Adrenal gland (tissue), 12 donors: ENCODE measurements around the gene CSNK2B. TPM values are rescaled to one million over a fixed set of nuclear protein-coding genes. Genes with fewer than 3 reads are reported as not detected.

Experiments
- DNase-seq, 7 donors: peaks; one replicate each; pipeline ENCODE4 v3.0.0-alpha.2; 2019 to 2020
- H3K27ac ChIP-seq, 5 donors: fragments of 200-600 bp; sonication (generic) in 4 of 5; 1 replicate in 3 of 5; 2 replicates in 2 of 5; pipeline versions ENCODE4 v1.5.1 to v1.8.0; 2016 to 2020; ENCODE audit warnings: mild to moderate bottlenecking in 1 of 5
- H3K27me3 ChIP-seq: fragments of 200-600 bp; 2 replicates; pipeline ENCODE4 v1.8.0; 2021
- H3K36me3 ChIP-seq, 2 donors: fragments of 200-600 bp; replicated peaks in 1 of 2; 1 replicate in 1 of 2; 2 replicates in 1 of 2; pipeline versions ENCODE4 v1.5.1 to v1.8.0; 2018 to 2022
- H3K4me1 ChIP-seq, 2 donors: fragments of 200-600 bp; replicated peaks in 1 of 2; 1 replicate in 1 of 2; 2 replicates in 1 of 2; pipeline versions ENCODE4 v1.5.1 to v1.8.0; 2018 to 2021
- H3K4me3 ChIP-seq, 4 donors: fragments of 200-600 bp; sonication (generic) in 3 of 4; one replicate each; pipeline ENCODE4 v1.5.1; 2016 to 2018
- H3K9me3 ChIP-seq, 3 donors: fragments of 200-600 bp; sonication (generic) in 1 of 3; replicated peaks in 1 of 3; 1 replicate in 2 of 3; 2 replicates in 1 of 3; pipeline versions ENCODE4 v1.5.1 to v1.8.0; 2016 to 2021
- CTCF ChIP-seq, 6 experiments: fragments of 450-650 bp in 4 of 6; fragments of 200-600 bp in 2 of 6; sonication (generic) in 1 of 6; IDR thresholded peaks; 1 replicate in 5 of 6; 2 replicates in 1 of 6; pipeline versions ENCODE4 v1.5.1 to v1.8.0; 2016 to 2021; ENCODE audit warnings: antibody characterized with exemption in 6 of 6, mild to moderate bottlenecking in 2 of 6, moderate library complexity in 1 of 6
- POLR2A ChIP-seq, 2 donors: fragments of 450-650 bp; IDR thresholded peaks; one replicate each; pipeline ENCODE4 v1.6.1; 2017; ENCODE audit warnings: antibody characterized with exemption in 2 of 2, mild to moderate bottlenecking in 2 of 2, moderate library complexity in 1 of 2
- WGBS, 4 donors: extraction: QIAGEN DNeasy Blood & Tissue Kit in 2 of 4; methylation state at CpG; one replicate each; pipeline versions ENCODE4 v1.1.5 to v1.1.7; 2013 to 2017; 5-methylcytosine and 5-hydroxymethylcytosine counted together
- intact Hi-C, 2 donors: fragments of 100-400 bp; cut with DNase I; formaldehyde crosslinking; loops; one replicate each; pipeline versions ENCODE4 v1.14.1 to v1.15.0; 2022 to 2023
- polyA plus RNA-seq, 3 donors: library from polyadenylated mRNA; stranded (reverse); fragments of 200-250 nt in 2 of 3; fragments of 350-450 nt in 1 of 3; fragmentation: Illumina TruSeq in 1 of 3; extraction: RNeasy Lipid Tissue Mini Kit (QIAGEN cat#74804) in 1 of 3; gene quantifications; one replicate each; pipeline ENCODE4 v1.2.3, GENCODE V29; 2013 to 2014
- total RNA-seq, 9 donors: library from RNA; depleted of rRNA in 4 of 9; stranded (reverse); fragments of >200 nt in 4 of 9; fragments of 120-200 nt in 1 of 9; fragmentation: NEBNext Ultra II Directional in 1 of 9; extraction: Animal tissue kit (Norgen Biotek cat#: 25700) in 1 of 9; gene quantifications; one replicate each; pipeline versions ENCODE4 v1.1.0 to v1.2.4, GENCODE V29; 2013 to 2023
- donor health status: healthy with polysubstance abuse.
- donor health status: Bipolar disorder and iron deficiency.
- donor health status: DM: yes; HTN: yes; CAD: no.
- donor health status: DM: no; HTN: no; CAD: no.
- donor health status: DM: no; HTN: no; CAD: no.
- donor health status: DM: yes; HTN: yes; CAD: no.

CSNK2B gene
- total and polyA plus RNA-seq, 12 donors, result 142 to 324 (median 206) TPM

- no peak overlapping the region for H3K27ac ChIP-seq
- H3K36me3 ChIP-seq, result peaks cover 0 to 98% of the 10 kb centered on the region in 2 donors
- no peaks in the 10 kb centered on the region for H3K9me3 ChIP-seq
- intact Hi-C loops, result no loop called here
- no peaks in the 10 kb centered on the region for H3K27me3 ChIP-seq
- H3K4me3 ChIP-seq, result no peak overlapping the region
- TF ChIP-seq CTCF (IDR thresholded peaks at IDR 0.05), result no peak
- no peak for TF ChIP-seq POLR2A (IDR thresholded peaks at IDR 0.05)
- no peak for DNase-seq
- WGBS, 4 donors, result 70 to 81% (median 72%) methylated on average over 6 to 9 of the region's 9 CpGs
- peaks cover 0 to 5% of the 10 kb centered on the region in 2 donors for H3K4me1 ChIP-seq
Observed at GRCh38 chr6:31639043-31639442, 26.8 kb upstream of the CSNK2B start.

- Histone ChIP-seq H3K27ac (no peak overlapping the region), H3K4me3 (no peak overlapping the region), H3K9me3 (no peaks in the 10 kb centered on the region), H3K36me3 (peaks cover 0 to 98% of the 10 kb centered on the region in 2 donors), H3K4me1 (peaks cover 0 to 5% of the 10 kb centered on the region in 2 donors), H3K27me3 (no peaks in the 10 kb centered on the region)
- WGBS, 4 donors, result 78 to 84% (median 81%) methylated on average over 6 to 10 of the region's 10 CpGs
- TF ChIP-seq CTCF (IDR thresholded peaks at IDR 0.05), result no peak
- no peak for TF ChIP-seq POLR2A (IDR thresholded peaks at IDR 0.05)
- no peak for DNase-seq
- intact Hi-C loops, result no loop called here
Observed at GRCh38 chr6:31639449-31639861, 26.4 kb upstream of the CSNK2B start.

- H3K27ac ChIP-seq, result no peak overlapping the region
- H3K4me3 ChIP-seq, result no peak overlapping the region
- DNase-seq, result no peak
- TF ChIP-seq CTCF (IDR thresholded peaks at IDR 0.05) (no peak), POLR2A (IDR thresholded peaks at IDR 0.05) (no peak)
- intact Hi-C loops, result no loop called here
- WGBS, 4 donors, result 95 to 96% (median 95%) methylated on average over 6 of the region's 6 CpGs
- H3K36me3 ChIP-seq, result peaks cover 0 to 98% of the 10 kb centered on the region in 2 donors
- H3K9me3 ChIP-seq, result no peaks in the 10 kb centered on the region
- H3K4me1 ChIP-seq, result peaks cover 0 to 5% of the 10 kb centered on the region in 2 donors
- H3K27me3 ChIP-seq, result no peaks in the 10 kb centered on the region
Observed at GRCh38 chr6:31640612-31641011, 25.3 kb upstream of the CSNK2B start.

- Histone ChIP-seq H3K4me3 (no peak overlapping the region), H3K27ac (no peak overlapping the region), H3K4me1 (peaks cover 0 to 5% of the 10 kb centered on the region in 2 donors), H3K36me3 (peaks cover 0 to 98% of the 10 kb centered on the region in 2 donors), H3K27me3 (no peaks in the 10 kb centered on the region), H3K9me3 (no peaks in the 10 kb centered on the region)
- intact Hi-C loops, result no loop called here
- no peak for DNase-seq
- 91 to 95% (median 92%) methylated on average over 4 of the region's 4 CpGs for WGBS, 4 donors
- TF ChIP-seq CTCF (IDR thresholded peaks at IDR 0.05) (no peak), POLR2A (IDR thresholded peaks at IDR 0.05) (no peak)
Observed at GRCh38 chr6:31641370-31641769, 24.5 kb upstream of the CSNK2B start.
